Stimulated activated CD4-positive, alpha-beta T cell treated with anti-CD3 and anti-CD28 coated beads, TNF-alpha, amount 100 ng/mL, for 48 hours (primary cell): ENCODE data around the gene TMEM38A.
A peak's percentile ranks its signal among the peaks of the same experiment; 100 is the strongest.
"Not testable (repeated sequence)": the region's sequence is repeated elsewhere in the genome, so short reads cannot be mapped to it uniquely, and the experiment has no call there.

ENCODE experiments used
- DNase-seq, 3 donors: peaks; one replicate each; pipeline ENCODE4 v3.0.0-alpha.2; 2020; ENCODE audit warnings: low read depth in 3 of 3

Gene TMEM38A

GRCh38 chr19:16637535-16637934, 23.4 kb upstream of the TMEM38A start:
- DNase-seq, result no peak

- no peak for DNase-seq
Observed at GRCh38 chr19:16638666-16639065, 22.3 kb upstream of the TMEM38A start.

- no peak for DNase-seq
Observed at GRCh38 chr19:16640951-16641350, 20.0 kb upstream of the TMEM38A start.

- no peak for DNase-seq
Observed at GRCh38 chr19:16641695-16642094, 19.2 kb upstream of the TMEM38A start.

GRCh38 chr19:16645140-16645539, 15.8 kb upstream of the TMEM38A start:
- DNase-seq, result no peak

GRCh38 chr19:16649734-16650133, 11.2 kb upstream of the TMEM38A start:
- no peak for DNase-seq

- DNase-seq, result no peak
Observed at GRCh38 chr19:16650821-16651220, 10.1 kb upstream of the TMEM38A start.

- not testable (repeated sequence) for DNase-seq
Observed at GRCh38 chr19:16651421-16652188, 9.3 kb upstream of the TMEM38A start.

GRCh38 chr19:16652854-16653253, 8.1 kb upstream of the TMEM38A start:
- no peak for DNase-seq

- DNase-seq, result no peak
Observed at GRCh38 chr19:16654140-16654539, 6.8 kb upstream of the TMEM38A start.

GRCh38 chr19:16654627-16655026, 6.3 kb upstream of the TMEM38A start:
- DNase-seq, result no peak

GRCh38 chr19:16655727-16656126, 5.2 kb upstream of the TMEM38A start:
- DNase-seq, result no peak

- DNase-seq, result no peak
Observed at GRCh38 chr19:16657384-16657783, 3.6 kb upstream of the TMEM38A start.

- no peak for DNase-seq
Observed at GRCh38 chr19:16659464-16659831, 1.5 kb upstream of the TMEM38A start.

- peak; percentile 95 to 98 (median 96) for DNase-seq
Observed at GRCh38 chr19:16659832-16660708, 869 bp upstream of the TMEM38A start, which contains the start of gene SMIM7. TSS of gene SMIM7 (minus strand) at chr19:16660144. CDS start at chr19:16660110, 34 bp downstream.

- no peak for DNase-seq
Observed at GRCh38 chr19:16661480-16662034, 618 bp downstream of the TMEM38A start.

- DNase-seq, result no peak
Observed at GRCh38 chr19:16668176-16668575, 7.2 kb downstream of the TMEM38A start.

GRCh38 chr19:16668702-16669101, 7.8 kb downstream of the TMEM38A start:
- DNase-seq, result not testable (repeated sequence)

GRCh38 chr19:16670291-16670690, 9.4 kb downstream of the TMEM38A start:
- DNase-seq, result no peak

GRCh38 chr19:16671652-16672274, 10.8 kb downstream of the TMEM38A start:
- no peak for DNase-seq

- DNase-seq, result no peak
Observed at GRCh38 chr19:16673231-16673630, 12.3 kb downstream of the TMEM38A start.

GRCh38 chr19:16673839-16674238, 12.9 kb downstream of the TMEM38A start:
- not testable (repeated sequence) for DNase-seq
